Activated T-cell treated with anti-CD3 and anti-CD28 coated beads for 4 hours (primary cell): ENCODE measurements around the gene PLSCR3.

Experiments
- DNase-seq: peaks from one replicate; pipeline ENCODE4 v3.0.0-alpha.2; 2020

The PLSCR3 gene

DNA sequence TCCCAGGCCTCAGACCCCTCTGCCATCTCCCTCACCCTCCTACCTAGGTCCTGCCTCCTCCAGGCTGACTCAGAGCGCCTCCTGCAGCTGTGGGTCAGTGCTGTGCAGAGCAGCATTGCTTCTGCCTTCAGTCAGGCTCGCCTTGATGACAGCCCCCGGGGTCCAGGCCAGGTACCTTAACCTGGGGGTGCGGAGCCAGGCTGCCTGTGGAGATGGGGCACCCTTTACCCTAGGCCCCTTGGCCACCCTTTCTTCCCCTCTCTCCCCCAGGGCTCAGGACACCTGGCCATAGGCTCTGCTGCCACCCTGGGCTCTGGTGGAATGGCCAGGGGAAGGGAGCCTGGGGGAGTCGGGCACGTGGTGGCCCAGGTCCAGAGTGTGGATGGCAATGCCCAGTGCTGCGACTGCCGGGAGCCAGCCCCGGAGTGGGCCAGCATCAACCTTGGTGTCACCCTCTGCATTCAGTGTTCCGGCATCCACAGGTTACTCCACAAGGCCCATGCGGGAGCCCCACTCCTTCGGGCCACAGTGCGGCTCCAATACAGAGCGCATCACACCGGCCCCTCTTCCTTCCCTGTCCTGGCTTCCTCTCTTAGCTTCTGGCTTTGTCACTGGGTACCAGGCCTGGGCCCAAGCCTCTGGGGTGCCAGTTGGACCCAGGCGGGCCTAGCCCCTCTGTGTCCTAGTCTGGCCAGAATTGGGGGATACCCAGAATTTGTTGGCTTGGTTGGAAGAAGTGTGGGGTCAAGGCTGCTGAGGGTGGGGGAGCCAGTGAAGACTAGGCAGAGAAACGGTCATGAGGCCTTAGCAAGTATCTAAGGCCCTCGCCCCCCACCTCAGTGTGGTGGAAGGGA, 47.3 kb downstream of the PLSCR3 start:
- no peak for DNase-seq

DNA sequence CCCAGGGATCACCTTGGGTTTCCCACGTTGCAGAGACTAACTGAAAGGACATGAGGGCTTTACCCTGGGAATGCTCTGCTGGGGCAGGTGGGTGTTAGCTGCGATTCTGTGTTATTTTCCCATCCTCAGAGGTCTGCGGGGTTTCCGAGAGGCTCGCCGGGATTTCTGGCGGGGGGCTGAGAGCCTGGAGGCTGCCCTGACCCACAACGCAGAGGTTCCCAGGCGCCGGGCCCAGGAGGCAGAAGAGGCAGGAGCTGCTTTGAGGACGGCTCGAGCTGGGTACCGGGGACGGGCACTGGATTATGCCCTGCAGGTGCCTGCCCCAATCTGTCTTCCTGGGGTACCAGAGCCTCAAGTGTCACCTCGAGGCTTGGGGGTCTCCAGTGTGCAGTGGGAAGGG, 51.1 kb downstream of the PLSCR3 start:
- DNase-seq: no peak

DNA sequence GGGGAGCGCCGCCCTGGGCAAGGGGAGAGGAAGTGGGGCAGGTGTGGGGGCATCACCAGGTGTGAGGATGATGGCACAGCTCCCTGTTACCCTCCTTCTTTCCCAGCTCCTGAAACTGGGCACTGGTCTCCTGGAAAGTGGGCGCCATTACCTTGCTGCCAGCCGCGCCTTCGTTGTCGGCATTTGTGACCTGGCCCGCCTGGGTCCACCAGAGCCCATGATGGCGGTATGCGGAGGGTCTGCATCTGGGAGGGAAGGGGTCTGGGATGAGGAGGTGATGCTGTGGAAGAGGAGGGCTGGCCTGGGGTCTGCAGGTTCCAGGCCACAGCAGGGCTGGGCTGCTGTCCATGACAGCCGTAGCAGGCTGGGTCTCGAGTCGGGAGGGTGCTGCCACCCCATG, 52.5 kb downstream of the PLSCR3 start:
- no peak for DNase-seq

DNA sequence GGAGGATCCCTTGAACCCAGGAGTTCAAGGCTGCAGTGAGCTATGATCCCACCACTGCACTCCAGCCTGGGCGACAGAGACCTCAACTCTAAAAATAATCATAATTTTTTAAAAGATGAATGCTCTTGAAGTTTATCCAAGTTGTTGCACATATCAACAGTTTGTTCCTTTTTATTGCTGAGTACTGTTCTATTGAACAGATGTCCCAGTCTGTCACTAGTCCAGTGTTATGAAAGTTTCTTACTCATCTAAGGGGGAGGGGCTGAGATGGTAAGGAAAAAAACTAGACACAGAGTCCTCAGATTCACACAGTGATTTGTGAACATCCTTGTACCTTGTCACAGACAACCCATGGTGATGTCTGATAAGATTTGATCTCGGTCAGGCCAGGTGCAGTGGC, 54.1 kb downstream of the PLSCR3 start:
- no peak for DNase-seq
